ENCODE data around the gene TAF8. TPM values are rescaled to one million over a fixed set of nuclear protein-coding genes. Genes with fewer than 3 reads are reported as not detected.

TAF8 gene
- total RNA-seq, 1 experiment from 2014 or later = 38.4 TPM

DNA sequence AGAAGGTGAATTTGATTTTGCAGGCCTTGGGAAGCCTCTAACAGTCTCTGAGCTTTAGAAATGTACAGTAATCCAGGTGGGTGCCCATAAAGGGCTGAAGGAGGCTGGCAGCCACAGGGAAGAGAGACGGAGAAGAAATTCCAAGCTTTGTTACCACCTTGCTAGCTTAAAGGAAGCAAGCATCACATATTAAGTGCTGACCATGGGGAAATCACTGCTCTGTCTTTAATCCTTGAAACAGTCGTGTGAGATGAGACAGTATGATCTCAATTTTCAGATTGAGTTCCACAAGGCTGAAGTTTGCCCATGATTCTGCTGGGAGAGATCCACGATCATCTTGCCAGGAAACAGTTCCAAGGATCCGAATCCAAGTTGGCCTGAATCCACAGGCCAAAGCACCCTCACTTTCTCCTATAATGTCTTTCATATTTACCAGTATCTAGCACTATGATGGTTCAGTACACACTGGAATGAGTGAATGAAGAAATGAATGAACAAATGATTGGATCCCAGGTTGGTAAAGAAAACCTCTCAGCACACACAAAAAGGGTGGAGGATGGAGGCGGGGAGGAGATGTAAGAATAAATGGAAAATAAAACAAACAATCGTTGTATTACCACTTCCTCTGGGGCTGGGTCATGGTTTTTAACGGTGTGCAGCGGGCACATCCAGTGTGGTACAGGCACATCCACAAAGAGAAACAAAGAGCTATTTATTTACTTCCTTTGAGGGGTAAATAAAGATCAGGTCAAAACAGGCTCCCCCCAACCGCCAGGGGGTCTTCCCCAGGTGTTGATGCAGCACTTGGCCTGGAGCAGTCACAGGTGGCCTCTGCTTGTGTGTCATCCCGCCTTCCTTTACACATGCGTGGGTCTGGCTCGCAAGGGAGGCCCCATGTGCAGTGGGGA is 28.2 kb upstream of the TAF8 start:
- H3F3A ChIP-seq (ENCODE audit: insufficient read depth, low read depth) = no peaks in the 10 kb centered on the region
- no peak for DNase-seq
- ChIA-PET POLR2A (ENCODE audit: unreplicated experiment) (no interaction called here), CTCF (no interaction called here)
- H3K4me2 ChIP-seq = no peak overlapping the region
- H3K4me3 ChIP-seq = no peak overlapping the region
- no peaks in the 10 kb centered on the region for H3K4me1 ChIP-seq (replicated peaks; ENCODE audit: insufficient read depth)
- no TSS peak for BruUV-seq (replicated peaks)
- H3K36me3 ChIP-seq (ENCODE audit: low read depth) = no peaks in the 10 kb centered on the region
- no peaks in the 10 kb centered on the region for H4K20me1 ChIP-seq (ENCODE audit: insufficient read depth)
- no peaks in the 10 kb centered on the region for H3K9me3 ChIP-seq (ENCODE audit: insufficient read depth, low read depth)
- intact Hi-C loops (cut with micrococcal nuclease; ENCODE audit: unreplicated experiment) = no loop called here
- TF ChIP-seq EZH2 (IDR thresholded peaks at IDR 0.05; ENCODE audit: low read depth) = no peak
- TF ChIP-seq, protein P1, sequence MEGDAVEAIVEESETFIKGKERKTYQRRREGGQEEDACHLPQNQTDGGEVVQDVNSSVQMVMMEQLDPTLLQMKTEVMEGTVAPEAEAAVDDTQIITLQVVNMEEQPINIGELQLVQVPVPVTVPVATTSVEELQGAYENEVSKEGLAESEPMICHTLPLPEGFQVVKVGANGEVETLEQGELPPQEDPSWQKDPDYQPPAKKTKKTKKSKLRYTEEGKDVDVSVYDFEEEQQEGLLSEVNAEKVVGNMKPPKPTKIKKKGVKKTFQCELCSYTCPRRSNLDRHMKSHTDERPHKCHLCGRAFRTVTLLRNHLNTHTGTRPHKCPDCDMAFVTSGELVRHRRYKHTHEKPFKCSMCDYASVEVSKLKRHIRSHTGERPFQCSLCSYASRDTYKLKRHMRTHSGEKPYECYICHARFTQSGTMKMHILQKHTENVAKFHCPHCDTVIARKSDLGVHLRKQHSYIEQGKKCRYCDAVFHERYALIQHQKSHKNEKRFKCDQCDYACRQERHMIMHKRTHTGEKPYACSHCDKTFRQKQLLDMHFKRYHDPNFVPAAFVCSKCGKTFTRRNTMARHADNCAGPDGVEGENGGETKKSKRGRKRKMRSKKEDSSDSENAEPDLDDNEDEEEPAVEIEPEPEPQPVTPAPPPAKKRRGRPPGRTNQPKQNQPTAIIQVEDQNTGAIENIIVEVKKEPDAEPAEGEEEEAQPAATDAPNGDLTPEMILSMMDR (conservative IDR thresholded peaks at IDR 0.05) = no peak
- H3K27me3 ChIP-seq (ENCODE audit: insufficient read depth, low read depth) = no peaks in the 10 kb centered on the region
- H3K79me2 ChIP-seq (ENCODE audit: low read depth) = no peaks in the 10 kb centered on the region
- no peaks in the 10 kb centered on the region for H3K9me2 ChIP-seq (ENCODE audit: insufficient read depth)
- H2AFZ ChIP-seq = no peak overlapping the region
- H3K27ac ChIP-seq = no peak overlapping the region

DNA sequence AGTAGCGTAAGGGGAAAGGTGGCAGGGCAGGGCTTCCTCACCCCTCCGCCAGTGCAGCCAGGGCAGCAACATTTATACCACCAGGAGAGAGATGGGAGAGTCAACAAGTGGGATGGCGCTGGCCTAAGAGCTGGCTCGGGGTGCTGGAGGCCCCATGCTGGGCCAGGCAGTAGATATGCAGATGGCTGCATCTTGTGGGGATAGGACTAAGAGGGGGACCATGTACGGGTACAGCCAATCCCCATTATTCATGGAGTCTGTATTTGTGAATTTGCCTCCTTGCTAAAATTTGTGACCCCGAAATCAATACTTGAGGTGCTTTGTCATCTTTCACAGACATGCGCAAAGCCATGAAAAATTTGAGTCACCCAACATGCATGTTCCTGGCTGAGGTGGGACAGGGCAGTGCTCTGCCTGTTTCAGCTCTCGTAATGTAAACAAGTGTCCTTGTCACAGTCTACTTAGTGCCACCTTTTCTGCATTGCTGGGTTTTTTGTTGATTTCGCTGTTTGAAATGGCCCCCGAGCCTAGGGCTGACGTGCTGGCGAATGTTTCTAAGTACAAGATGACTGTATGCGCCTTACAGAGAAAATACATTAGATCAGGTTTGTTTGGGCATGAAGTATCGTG is 27.5 kb upstream of the TAF8 start:
- no peak overlapping the region for H3K4me2 ChIP-seq
- CTCF ChIA-PET = no interaction called here
- H2AFZ ChIP-seq = no peak overlapping the region
- DNase-seq = no peak
- no peaks in the 10 kb centered on the region for H3K36me3 ChIP-seq (ENCODE audit: low read depth)
- no peak for TF ChIP-seq EZH2 (IDR thresholded peaks at IDR 0.05; ENCODE audit: low read depth)
- TF ChIP-seq, protein P1 (conservative IDR thresholded peaks at IDR 0.05) = no peak
- H3F3A ChIP-seq (ENCODE audit: insufficient read depth, low read depth) = no peaks in the 10 kb centered on the region
- H3K27me3 ChIP-seq (ENCODE audit: insufficient read depth, low read depth) = no peaks in the 10 kb centered on the region
- H3K9me2 ChIP-seq (ENCODE audit: insufficient read depth) = no peaks in the 10 kb centered on the region
- H4K20me1 ChIP-seq (ENCODE audit: insufficient read depth) = no peaks in the 10 kb centered on the region
- intact Hi-C loops (cut with micrococcal nuclease; ENCODE audit: unreplicated experiment) = no loop called here
- no peaks in the 10 kb centered on the region for H3K9me3 ChIP-seq (ENCODE audit: insufficient read depth, low read depth)
- no peak overlapping the region for H3K27ac ChIP-seq
- POLR2A ChIA-PET (ENCODE audit: unreplicated experiment) = no interaction called here
- no TSS peak for BruUV-seq (replicated peaks)
- no peaks in the 10 kb centered on the region for H3K79me2 ChIP-seq (ENCODE audit: low read depth)
- H3K4me1 ChIP-seq (replicated peaks; ENCODE audit: insufficient read depth) = no peaks in the 10 kb centered on the region
- no peak overlapping the region for H3K4me3 ChIP-seq

DNA sequence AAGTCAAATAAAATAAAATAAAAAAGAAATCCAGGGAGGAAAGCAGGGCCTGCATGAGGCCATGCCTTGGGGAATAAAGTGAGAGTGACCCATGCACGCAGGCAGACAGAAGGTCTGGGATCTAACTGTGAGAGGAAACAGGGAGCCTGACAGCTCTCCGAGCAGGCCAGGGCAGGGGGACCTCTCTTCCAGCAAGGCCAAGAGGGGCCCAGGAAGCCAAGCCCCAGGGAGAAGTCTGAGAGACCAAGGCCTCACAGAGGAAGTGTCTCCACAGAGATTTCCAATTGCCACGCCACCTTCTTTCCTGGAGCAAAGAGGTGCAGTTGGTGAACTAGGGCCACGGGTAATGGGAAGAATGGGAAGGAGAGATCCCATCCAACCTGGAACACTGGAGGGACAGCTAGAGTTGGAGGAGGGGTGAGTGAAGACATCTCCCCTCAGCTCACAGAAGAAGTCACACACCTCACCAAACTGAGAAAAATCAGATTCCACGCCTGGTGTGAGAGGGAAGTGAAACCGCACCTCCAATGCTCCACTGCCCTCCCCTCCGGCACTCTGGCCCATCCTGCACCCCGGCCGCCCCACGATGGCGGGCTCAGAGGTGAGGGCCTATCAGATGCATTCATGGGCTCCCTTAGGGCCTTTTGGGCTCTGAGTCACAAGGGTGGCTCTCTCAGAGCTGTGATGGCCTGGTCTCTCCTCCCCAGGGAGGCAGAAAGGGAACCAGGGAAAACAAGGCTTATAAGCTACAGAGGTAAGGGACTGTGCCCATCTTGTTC is 25.1 kb upstream of the TAF8 start:
- H2AFZ ChIP-seq = no peak overlapping the region
- no peaks in the 10 kb centered on the region for H3K9me3 ChIP-seq (ENCODE audit: insufficient read depth, low read depth)
- no peaks in the 10 kb centered on the region for H3K9me2 ChIP-seq (ENCODE audit: insufficient read depth)
- BruUV-seq (replicated peaks) = no TSS peak
- 0 out of 2 replicates have a peak, but pooled peaks cover 5% of the 10 kb centered on the region for H3K4me1 ChIP-seq (replicated peaks; ENCODE audit: insufficient read depth)
- no peaks in the 10 kb centered on the region for H3F3A ChIP-seq (ENCODE audit: insufficient read depth, low read depth)
- TF ChIP-seq, protein P1 (conservative IDR thresholded peaks at IDR 0.05) = no peak
- intact Hi-C loops (cut with micrococcal nuclease; ENCODE audit: unreplicated experiment) = no loop called here
- H3K4me2 ChIP-seq = no peak overlapping the region
- ChIA-PET POLR2A (ENCODE audit: unreplicated experiment) (interaction anchor here (0.6 kb wide), 1 partner anchor 64 kb away, joined by 7 read pairs; no protein-coding TSS in a partner anchor), CTCF (no interaction called here)
- no peak overlapping the region for H3K4me3 ChIP-seq
- no peaks in the 10 kb centered on the region for H4K20me1 ChIP-seq (ENCODE audit: insufficient read depth)
- H3K36me3 ChIP-seq (ENCODE audit: low read depth) = no peaks in the 10 kb centered on the region
- H3K27me3 ChIP-seq (ENCODE audit: insufficient read depth, low read depth) = no peaks in the 10 kb centered on the region
- H3K27ac ChIP-seq = no peak overlapping the region
- no peak for DNase-seq
- no peaks in the 10 kb centered on the region for H3K79me2 ChIP-seq (ENCODE audit: low read depth)

Data from PC-9 (cell line).